Activated T-helper 1 cell treated with Interleukin-2 at 50 U/mL for 16 hours (primary cell): ENCODE measurements around the gene SEPHS1.
"Not testable (repeated sequence)": the region's sequence is repeated elsewhere in the genome, so short reads cannot be mapped to it uniquely, and the experiment has no call there.

Source experiments
- DNase-seq: peaks from one replicate; pipeline ENCODE4 v3.0.0-alpha.2; 2020; ENCODE audit warnings: low read depth

SEPHS1 gene

GRCh38 chr10:13360587-13360986, 12.5 kb upstream of the SEPHS1 start:
- no peak for DNase-seq

GRCh38 chr10:13356392-13356791, 8.3 kb upstream of the SEPHS1 start:
- DNase-seq = no peak

- no peak for DNase-seq
These were observed 6.7 kb upstream of the SEPHS1 start for GRCh38 chr10:13354783-13355182.

GRCh38 chr10:13352519-13352918, 4.4 kb upstream of the SEPHS1 start:
- DNase-seq = no peak

- no peak for DNase-seq
These were observed 3.3 kb upstream of the SEPHS1 start for GRCh38 chr10:13351340-13351915.

GRCh38 chr10:13349463-13350274, 1.6 kb upstream of the SEPHS1 start:
- DNase-seq = no peak

DNA sequence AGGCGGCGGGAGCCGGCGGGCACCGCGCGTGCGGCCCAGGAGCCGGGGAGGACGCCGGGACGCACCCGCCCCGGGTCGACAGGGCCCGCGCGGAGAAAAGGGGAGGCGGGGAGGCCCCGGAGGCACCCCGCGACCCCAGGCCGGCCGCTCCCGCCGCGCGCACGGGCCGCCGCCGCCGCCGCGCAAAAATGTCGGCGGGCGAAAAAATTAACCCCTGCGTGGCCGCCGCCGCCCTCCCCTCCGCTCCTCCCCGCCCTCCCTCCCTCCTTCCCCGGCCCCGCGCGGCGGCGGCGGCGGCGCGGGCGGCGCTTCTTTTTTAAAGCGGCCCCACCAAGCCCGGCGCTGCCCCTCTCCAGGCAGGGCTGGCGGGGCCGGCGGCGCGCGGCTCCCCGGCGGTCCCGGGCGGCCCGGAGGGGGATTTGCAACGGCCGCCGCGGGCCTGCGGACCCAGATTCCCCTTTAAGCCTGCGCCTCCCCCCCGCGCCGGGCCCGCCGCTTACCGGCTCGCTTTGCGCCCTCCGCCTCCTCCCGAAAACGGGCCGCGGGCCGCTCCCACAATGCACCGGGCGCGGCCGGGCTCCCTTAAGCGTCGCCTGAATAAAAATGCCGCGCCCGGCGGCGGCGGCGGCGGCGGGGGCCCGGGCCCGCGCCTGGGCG, 465 bp downstream of the SEPHS1 start:
- peak; percentile 66 for DNase-seq

DNA sequence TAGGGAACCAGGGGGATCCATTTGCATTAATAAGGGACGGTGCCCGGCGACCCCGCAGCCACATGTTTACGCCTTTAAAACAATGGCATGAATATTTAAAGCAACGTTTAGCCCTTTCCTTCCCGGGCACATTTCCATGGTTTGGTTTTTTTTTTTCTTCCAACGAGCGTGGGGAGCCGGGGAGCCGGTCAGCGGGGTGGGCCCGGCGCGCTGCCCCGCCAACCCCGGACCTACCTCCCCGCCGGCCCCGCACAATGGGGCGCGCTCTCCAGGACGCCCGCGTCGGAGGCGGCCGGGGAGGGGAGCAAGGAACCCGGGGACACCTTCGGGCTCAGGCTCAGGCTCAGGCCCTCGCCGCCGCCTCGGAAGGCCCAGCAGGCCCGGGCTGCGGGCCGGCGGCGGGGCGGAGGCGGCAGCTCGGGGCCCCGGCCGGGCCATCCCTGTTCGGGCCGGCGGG, 1.0 kb downstream of the SEPHS1 start:
- no peak for DNase-seq

GRCh38 chr10:13346283-13347042, 1.6 kb downstream of the SEPHS1 start:
- DNase-seq = no peak

GRCh38 chr10:13340626-13341376, 7.3 kb downstream of the SEPHS1 start:
- no peak for DNase-seq

- DNase-seq = no peak
These were observed 8.0 kb downstream of the SEPHS1 start for GRCh38 chr10:13340068-13340467.

GRCh38 chr10:13338390-13339110, 9.5 kb downstream of the SEPHS1 start:
- DNase-seq = no peak

GRCh38 chr10:13337827-13338196, 10.3 kb downstream of the SEPHS1 start:
- DNase-seq = no peak

DNA sequence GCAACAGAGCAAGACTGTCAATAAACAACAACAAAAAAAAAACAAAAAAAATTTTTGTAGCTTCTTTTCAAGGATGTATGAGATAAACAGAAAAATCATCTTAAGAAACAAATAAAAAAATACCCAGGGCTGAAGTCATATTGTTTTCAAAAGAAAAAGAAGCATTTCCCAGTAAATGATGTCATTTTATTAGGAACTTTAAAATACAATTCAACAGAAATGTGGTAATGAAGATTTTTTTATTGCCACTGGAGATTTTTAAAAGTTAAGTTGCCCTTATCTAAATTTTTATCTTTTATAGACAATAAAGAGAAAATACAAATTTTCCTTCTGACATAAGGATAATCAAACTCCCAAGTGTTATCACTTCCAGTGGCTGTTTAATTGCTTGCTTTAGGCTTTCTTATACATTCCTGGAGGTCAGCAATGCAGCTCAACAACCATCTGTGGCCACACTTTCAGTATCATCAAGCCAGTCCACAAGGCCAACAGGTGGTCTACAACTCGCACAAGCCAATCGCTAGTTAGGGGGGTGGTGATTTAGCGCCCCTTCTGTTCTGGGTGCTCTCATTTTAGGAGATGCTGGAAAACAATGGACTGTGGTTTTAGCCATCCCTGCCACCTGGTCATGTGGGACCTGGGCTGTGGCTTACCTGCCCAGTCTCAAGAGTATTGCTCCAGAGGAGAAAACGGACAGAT, 10.8 kb downstream of the SEPHS1 start:
- DNase-seq = no peak

- no peak for DNase-seq
These were observed 12.2 kb downstream of the SEPHS1 start for GRCh38 chr10:13335881-13336280.

DNA sequence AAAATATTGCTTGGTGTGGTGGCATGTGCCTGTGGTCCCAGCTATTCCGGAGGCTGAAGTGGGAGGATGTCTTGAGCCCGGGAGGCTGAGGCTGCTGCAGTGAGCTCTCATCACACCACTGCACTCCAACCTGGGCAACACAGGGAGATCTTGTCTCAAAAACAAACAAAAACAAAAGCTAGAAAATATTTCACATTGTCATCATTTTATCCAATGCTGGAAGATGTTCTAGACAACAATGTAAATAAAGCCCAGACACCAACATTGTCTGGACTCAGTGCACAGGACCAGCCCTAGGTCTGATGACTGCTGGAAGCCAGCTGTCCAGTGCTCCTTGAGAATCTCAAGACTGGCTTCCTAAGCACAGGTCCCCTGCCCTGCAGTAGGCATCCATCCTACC, 13.5 kb downstream of the SEPHS1 start:
- no peak for DNase-seq

DNA sequence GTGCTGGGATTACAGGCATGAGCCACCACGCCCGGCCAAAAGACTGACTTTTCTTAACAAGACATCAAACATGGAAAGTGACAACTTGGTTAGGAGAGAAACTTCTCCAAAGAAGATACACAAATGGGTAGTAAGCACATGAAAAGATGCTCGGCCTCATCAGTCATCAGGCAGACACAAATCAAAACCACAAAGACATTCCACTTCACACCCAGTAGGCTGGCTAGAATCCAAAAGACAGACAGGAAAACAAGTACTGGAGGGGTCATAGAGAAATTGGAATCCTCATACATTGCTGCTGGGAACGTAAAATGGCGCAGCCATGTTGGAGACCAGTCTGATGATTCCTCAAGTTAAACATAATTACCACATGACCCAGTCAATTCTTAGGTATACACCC, 16.4 kb downstream of the SEPHS1 start:
- DNase-seq = no peak

GRCh38 chr10:13330980-13331379, 17.1 kb downstream of the SEPHS1 start:
- DNase-seq = not testable (repeated sequence)

GRCh38 chr10:13329565-13329964, 18.5 kb downstream of the SEPHS1 start:
- no peak for DNase-seq

GRCh38 chr10:13328613-13329012, 19.5 kb downstream of the SEPHS1 start:
- no peak for DNase-seq
